Fibroblast of upper back skin (primary cell): ENCODE measurements around the gene CALHM6.

Experiments used
- DNase-seq: peaks from one replicate; pipeline ENCODE4 v3.0.0-alpha.2; 2013

CALHM6 gene

GRCh38 chr6:116461331-116461931, at the start of gene CALHM6:
TSS of gene CALHM6 (plus strand) at chr6:116461375. CDS start at chr6:116461930, 555 bp downstream.
- DNase-seq, result no peak

- DNase-seq, result peak; percentile 9
These were observed 48.9 kb upstream of the CALHM6 start for GRCh38 chr6:116412270-116412669.

GRCh38 chr6:116413357-116413756, 47.8 kb upstream of the CALHM6 start:
- DNase-seq, result peak; percentile 25

GRCh38 chr6:116417661-116418060, 43.5 kb upstream of the CALHM6 start:
- DNase-seq, result no peak

GRCh38 chr6:116419069-116419786, 41.9 kb upstream of the CALHM6 start:
- DNase-seq, result peak; percentile 46

GRCh38 chr6:116420341-116420740, 40.8 kb upstream of the CALHM6 start:
- no peak for DNase-seq

GRCh38 chr6:116422238-116422637, 38.9 kb upstream of the CALHM6 start:
- no peak for DNase-seq

- peak; percentile 28 for DNase-seq
These were observed 37.2 kb upstream of the CALHM6 start for GRCh38 chr6:116424001-116424400.

GRCh38 chr6:116426551-116426950, 34.6 kb upstream of the CALHM6 start:
- DNase-seq, result no peak

GRCh38 chr6:116429111-116429510, 32.1 kb upstream of the CALHM6 start:
- DNase-seq, result no peak

GRCh38 chr6:116430860-116431259, 30.3 kb upstream of the CALHM6 start:
- no peak for DNase-seq

- DNase-seq, result no peak
These were observed 29.1 kb upstream of the CALHM6 start for GRCh38 chr6:116431964-116432595.

GRCh38 chr6:116433206-116433712, 27.9 kb upstream of the CALHM6 start:
- no peak for DNase-seq

- DNase-seq, result no peak
These were observed 27.0 kb upstream of the CALHM6 start for GRCh38 chr6:116434056-116434725.

- DNase-seq, result no peak
These were observed 24.6 kb upstream of the CALHM6 start for GRCh38 chr6:116436586-116436985.

GRCh38 chr6:116437656-116438055, 23.5 kb upstream of the CALHM6 start:
- DNase-seq, result no peak

- peak; percentile 34 for DNase-seq
These were observed 22.4 kb upstream of the CALHM6 start for GRCh38 chr6:116438590-116439448.

- DNase-seq, result peak; percentile 73
These were observed 21.6 kb upstream of the CALHM6 start for GRCh38 chr6:116439522-116440051.

GRCh38 chr6:116443105-116443504, 18.1 kb upstream of the CALHM6 start:
- no peak for DNase-seq

- DNase-seq, result peak; percentile 56
These were observed 17.1 kb upstream of the CALHM6 start for GRCh38 chr6:116444092-116444491.

GRCh38 chr6:116444575-116444974, 16.6 kb upstream of the CALHM6 start:
- DNase-seq, result no peak

GRCh38 chr6:116445102-116445501, 16.1 kb upstream of the CALHM6 start:
- no peak for DNase-seq
